Hepatocyte (in vitro differentiated cells): ENCODE measurements around the gene CCDC183. TPM values are rescaled to one million over a fixed set of nuclear protein-coding genes. Genes with fewer than 3 reads are reported as not detected.

Source experiments
- DNase-seq: peaks from one replicate; pipeline ENCODE4 v3.0.0-alpha.2; 2016; ENCODE audit warnings: low spot score
- H2AFZ ChIP-seq: fragments of 200-600 bp; sonication (generic); 2 replicates; pipeline ENCODE4 v1.6.0; 2016; ENCODE audit warnings: antibody characterized with exemption, mild to moderate bottlenecking
- H3K27ac ChIP-seq: fragments of 200-600 bp; sonication (generic); 2 replicates; pipeline ENCODE4 v1.5.1; 2016; ENCODE audit warnings: mild to moderate bottlenecking
- H3K27me3 ChIP-seq: fragments of 200-600 bp; sonication (generic); 2 replicates; pipeline ENCODE4 v1.6.1; 2016
- H3K36me3 ChIP-seq: fragments of 200-600 bp; sonication (generic); replicated peaks from 2 replicates; pipeline ENCODE4 v1.5.1; 2016; ENCODE audit warnings: low read depth; ENCODE audit not compliant: insufficient read depth
- H3K4me1 ChIP-seq: fragments of 200-600 bp; sonication (generic); 2 replicates; pipeline ENCODE4 v1.5.1; 2016; ENCODE audit warnings: mild to moderate bottlenecking, moderate library complexity; ENCODE audit not compliant: insufficient read depth
- H3K4me2 ChIP-seq: fragments of 200-600 bp; sonication (generic); 2 replicates; pipeline ENCODE4 v1.6.0; 2016
- H3K4me3 ChIP-seq: fragments of 200-600 bp; sonication (generic); 2 replicates; pipeline ENCODE4 v1.5.1; 2016; ENCODE audit warnings: mild to moderate bottlenecking
- H3K79me2 ChIP-seq: fragments of 200-600 bp; sonication (generic); 2 replicates; pipeline ENCODE4 v1.6.0; 2017; ENCODE audit warnings: mild to moderate bottlenecking
- H3K9me2 ChIP-seq: fragments of 200-600 bp; sonication (generic); replicated peaks from 2 replicates; pipeline ENCODE4 v1.6.0; 2017; ENCODE audit warnings: mild to moderate bottlenecking; ENCODE audit not compliant: insufficient read depth
- H3K9me3 ChIP-seq: fragments of 200-600 bp; sonication (generic); 2 replicates; pipeline ENCODE4 v1.5.1; 2016; ENCODE audit warnings: low read depth, mild to moderate bottlenecking
- H4K20me1 ChIP-seq: fragments of 200-600 bp; sonication (generic); 2 replicates; pipeline ENCODE4 v1.6.0; 2016; ENCODE audit warnings: mild to moderate bottlenecking; ENCODE audit not compliant: insufficient read depth, poor library complexity, severe bottlenecking
- CTCF ChIP-seq: fragments of 200-600 bp; sonication (generic); IDR thresholded peaks from 2 replicates; pipeline ENCODE4 v1.5.1; 2016; ENCODE audit warnings: antibody characterized with exemption, mild to moderate bottlenecking; ENCODE audit not compliant: poor library complexity
- EZH2 ChIP-seq: fragments of 200-600 bp; sonication (generic); IDR thresholded peaks from 2 replicates; pipeline ENCODE4 v1.6.1; 2016; ENCODE audit warnings: antibody characterized with exemption, mild to moderate bottlenecking, borderline replicate concordance
- EZH2phosphoT487 ChIP-seq: fragments of 200-600 bp; sonication (generic); IDR thresholded peaks from one replicate; pipeline ENCODE4 v1.6.1; 2018; ENCODE audit warnings: antibody characterized with exemption, mild to moderate bottlenecking, low read depth, moderate library complexity; ENCODE audit not compliant: unreplicated experiment, severe bottlenecking
- WGBS: methylation state at CpG from one replicate; pipeline ENCODE4 v1.1.6; 2016; ENCODE audit warnings: low lambda C conversion rate; ENCODE audit errors: missing lambda C conversion rate; 5-methylcytosine and 5-hydroxymethylcytosine counted together
- polyA plus RNA-seq: library from polyadenylated mRNA; unstranded; fragments of >200 nt; fragmentation: Nextera tagmentation; extraction: Ambion mirVana; gene quantifications from 2 replicates; pipeline ENCODE4 v1.2.1, GENCODE V29; 2016
- total RNA-seq: library from RNA; depleted of rRNA; stranded (reverse); fragments of >200 nt; gene quantifications from 2 replicates; pipeline ENCODE4 v1.2.3, GENCODE V29; 2014

The CCDC183 gene
- total and polyA plus RNA-seq, 2 experiments from 2014 or later = 17.7 to 32.1 TPM

- TF ChIP-seq EZH2phosphoT487 (no peak), CTCF (no peak), EZH2 (no peak)
- H2AFZ ChIP-seq = no peak overlapping the region
- H3K4me3 ChIP-seq = no peak overlapping the region
- peak overlapping the region; percentile 87 for H3K4me2 ChIP-seq
- H3K4me1 ChIP-seq = peaks cover 54% of the 10 kb centered on the region
- no peaks in the 10 kb centered on the region for H4K20me1 ChIP-seq
- H3K9me3 ChIP-seq = no peaks in the 10 kb centered on the region
- no peaks in the 10 kb centered on the region for H3K9me2 ChIP-seq
- no peaks in the 10 kb centered on the region for H3K36me3 ChIP-seq
- peaks cover 28% of the 10 kb centered on the region for H3K79me2 ChIP-seq
- peak overlapping the region; percentile 97 for H3K27ac ChIP-seq
- WGBS = 83% methylated on average over 6 of the region's 6 CpGs
- DNase-seq = no peak
- no peaks in the 10 kb centered on the region for H3K27me3 ChIP-seq
Measured at GRCh38 chr9:136798708-136799078, 2.6 kb downstream of the CCDC183 start.

- peak; percentile 79 for DNase-seq
Measured at GRCh38 chr9:136799079-136799853, 3.1 kb downstream of the CCDC183 start.

DNA sequence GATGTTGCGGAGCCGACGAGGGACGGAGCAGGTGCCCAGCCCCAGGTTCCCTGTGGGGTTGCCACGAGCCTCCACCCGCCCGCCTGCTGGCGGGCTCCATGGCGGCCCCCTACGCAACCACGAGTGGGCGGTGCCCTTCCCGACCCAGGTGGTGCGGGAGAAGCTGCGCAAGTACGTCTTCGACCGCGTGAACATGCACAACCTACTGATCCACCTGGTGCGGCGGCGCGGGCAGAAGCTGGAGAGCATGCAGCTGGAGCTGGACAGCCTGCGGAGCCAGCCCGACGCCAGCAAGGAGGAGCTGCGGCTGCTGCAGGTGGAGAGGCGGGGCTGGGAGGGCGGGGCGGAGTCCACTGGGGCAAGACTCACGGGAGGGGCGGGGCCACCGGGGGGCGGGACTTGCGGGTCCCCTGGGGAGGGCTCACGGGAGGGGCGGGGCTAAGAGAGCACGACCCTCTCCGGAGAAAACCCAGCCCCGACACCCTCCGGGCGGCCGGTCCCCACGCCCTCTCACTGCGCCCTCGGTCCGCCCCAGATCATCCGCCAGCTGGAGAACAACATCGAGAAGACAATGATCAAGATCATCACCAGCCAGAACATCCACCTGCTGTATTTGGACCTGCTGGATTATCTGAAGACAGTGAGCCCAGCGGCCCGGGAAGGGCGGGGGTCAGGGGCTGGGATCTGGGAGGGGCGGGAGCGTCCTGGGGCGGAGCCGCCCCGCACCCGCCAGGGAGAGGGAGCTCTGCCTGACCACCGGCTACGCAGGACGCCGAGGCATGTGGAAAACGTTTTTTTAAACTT, 3.9 kb downstream of the CCDC183 start:
- Histone ChIP-seq H3K9me2 (no peaks in the 10 kb centered on the region), H3K4me3 (peak overlapping the region; percentile 45), H3K27ac (peak overlapping the region; percentile 97), H4K20me1 (no peaks in the 10 kb centered on the region), H3K79me2 (peaks cover 19% of the 10 kb centered on the region), H3K27me3 (no peaks in the 10 kb centered on the region), H3K4me2 (peak overlapping the region; percentile 87), H3K36me3 (no peaks in the 10 kb centered on the region), H3K4me1 (peaks cover 46% of the 10 kb centered on the region), H3K9me3 (no peaks in the 10 kb centered on the region), H2AFZ (no peak overlapping the region)
- DNase-seq = peak; percentile 97
- under 1% methylated on average over 45 of the region's 63 CpGs for WGBS
- TF ChIP-seq EZH2phosphoT487 = no peak
- no peak for TF ChIP-seq EZH2
- no peak for TF ChIP-seq CTCF

More at GRCh38 chr9:136799079-136799853, 3.1 kb downstream of the CCDC183 start:
- 35% methylated on average over 31 of the region's 35 CpGs for WGBS
- Histone ChIP-seq H3K79me2 (peaks cover 25% of the 10 kb centered on the region), H2AFZ (no peak overlapping the region), H3K4me1 (peaks cover 49% of the 10 kb centered on the region), H3K9me3 (no peaks in the 10 kb centered on the region), H3K27me3 (no peaks in the 10 kb centered on the region), H3K27ac (peak overlapping the region; percentile 97), H3K4me3 (peak overlapping the region; percentile 29), H3K4me2 (peak overlapping the region; percentile 87), H4K20me1 (no peaks in the 10 kb centered on the region), H3K9me2 (no peaks in the 10 kb centered on the region), H3K36me3 (no peaks in the 10 kb centered on the region)
- TF ChIP-seq CTCF (no peak), EZH2phosphoT487 (no peak), EZH2 (no peak)
